Skeletal muscle cell (primary cell): Measurements from ENCODE around the gene TMEM9.
A peak's percentile ranks its signal among the peaks of the same experiment; 100 is the strongest.

ENCODE experiments used
- DNase-seq: peaks from one replicate; pipeline ENCODE4 v3.0.0-alpha.2; 2010; ENCODE audit warnings: low read depth
- H3K4me3 ChIP-seq: 2 replicates; pipeline ENCODE4 v1.5.1; 2011; ENCODE audit warnings: low read depth, mild to moderate bottlenecking, control low read depth, low read length, moderate library complexity

Gene TMEM9

GRCh38 chr1:201134405-201134804, 19.9 kb downstream of the TMEM9 start:
- DNase-seq = no peak
- H3K4me3 ChIP-seq = no peak overlapping the region

GRCh38 chr1:201131398-201131797, 22.9 kb downstream of the TMEM9 start:
- DNase-seq = no peak
- H3K4me3 ChIP-seq = no peak overlapping the region

GRCh38 chr1:201128962-201129361, 25.3 kb downstream of the TMEM9 start:
- DNase-seq = no peak
- H3K4me3 ChIP-seq = no peak overlapping the region

- H3K4me3 ChIP-seq = no peak overlapping the region
- DNase-seq = no peak
Observed at GRCh38 chr1:201128476-201128875, 25.8 kb downstream of the TMEM9 start.

- H3K4me3 ChIP-seq = no peak overlapping the region
- no peak for DNase-seq
Observed at GRCh38 chr1:201127755-201128455, 26.4 kb downstream of the TMEM9 start.

- no peak for DNase-seq
- H3K4me3 ChIP-seq = no peak within 1 kb of the TSS
Observed at GRCh38 chr1:201126832-201127754, 27.2 kb downstream of the TMEM9 start, which contains the start of gene ASCL5. Gene ASCL5, minus strand, starts transcription at chr1:201127184. Its CDS starts 11,812 bp downstream, at chr1:201115372.

GRCh38 chr1:201126463-201126831, 27.8 kb downstream of the TMEM9 start:
- no peak overlapping the region for H3K4me3 ChIP-seq
- no peak for DNase-seq

- no peak for DNase-seq
- H3K4me3 ChIP-seq = no peak overlapping the region
Observed at GRCh38 chr1:201125800-201126199, 28.5 kb downstream of the TMEM9 start.

GRCh38 chr1:201125019-201125418, 29.3 kb downstream of the TMEM9 start:
- DNase-seq = no peak
- no peak overlapping the region for H3K4me3 ChIP-seq

GRCh38 chr1:201123866-201124265, 30.4 kb downstream of the TMEM9 start:
- no peak overlapping the region for H3K4me3 ChIP-seq
- DNase-seq = no peak

GRCh38 chr1:201122321-201122957, 31.8 kb downstream of the TMEM9 start:
- DNase-seq = no peak

GRCh38 chr1:201119206-201120197, 34.8 kb downstream of the TMEM9 start:
- H3K4me3 ChIP-seq = no peak overlapping the region
- DNase-seq = no peak

More at GRCh38 chr1:201122321-201122957, 31.8 kb downstream of the TMEM9 start:
- no peak overlapping the region for H3K4me3 ChIP-seq

GRCh38 chr1:201116091-201116490, 38.2 kb downstream of the TMEM9 start:
- no peak for DNase-seq
- no peak overlapping the region for H3K4me3 ChIP-seq

- no peak overlapping the region for H3K4me3 ChIP-seq
- DNase-seq = no peak
Observed at GRCh38 chr1:201115390-201115937, 38.8 kb downstream of the TMEM9 start.

GRCh38 chr1:201114245-201115131, 39.8 kb downstream of the TMEM9 start:
- DNase-seq = peak; percentile 45
- H3K4me3 ChIP-seq = peak overlapping the region; percentile 57

GRCh38 chr1:201113451-201114244, 40.6 kb downstream of the TMEM9 start:
- no peak for DNase-seq
- H3K4me3 ChIP-seq = peak overlapping the region; percentile 57

GRCh38 chr1:201112926-201113325, 41.3 kb downstream of the TMEM9 start:
- no peak overlapping the region for H3K4me3 ChIP-seq
- no peak for DNase-seq
